HG03066 (cell line): ENCODE results near the gene TSEN54.

Experiments used
- ATAC-seq: cut with Tn5 transposase; IDR thresholded peaks from one replicate; pipeline ENCODE4 v1.9.1; 2021; ENCODE audit warnings: low read depth; ENCODE audit not compliant: unreplicated experiment

TSEN54 gene

DNA sequence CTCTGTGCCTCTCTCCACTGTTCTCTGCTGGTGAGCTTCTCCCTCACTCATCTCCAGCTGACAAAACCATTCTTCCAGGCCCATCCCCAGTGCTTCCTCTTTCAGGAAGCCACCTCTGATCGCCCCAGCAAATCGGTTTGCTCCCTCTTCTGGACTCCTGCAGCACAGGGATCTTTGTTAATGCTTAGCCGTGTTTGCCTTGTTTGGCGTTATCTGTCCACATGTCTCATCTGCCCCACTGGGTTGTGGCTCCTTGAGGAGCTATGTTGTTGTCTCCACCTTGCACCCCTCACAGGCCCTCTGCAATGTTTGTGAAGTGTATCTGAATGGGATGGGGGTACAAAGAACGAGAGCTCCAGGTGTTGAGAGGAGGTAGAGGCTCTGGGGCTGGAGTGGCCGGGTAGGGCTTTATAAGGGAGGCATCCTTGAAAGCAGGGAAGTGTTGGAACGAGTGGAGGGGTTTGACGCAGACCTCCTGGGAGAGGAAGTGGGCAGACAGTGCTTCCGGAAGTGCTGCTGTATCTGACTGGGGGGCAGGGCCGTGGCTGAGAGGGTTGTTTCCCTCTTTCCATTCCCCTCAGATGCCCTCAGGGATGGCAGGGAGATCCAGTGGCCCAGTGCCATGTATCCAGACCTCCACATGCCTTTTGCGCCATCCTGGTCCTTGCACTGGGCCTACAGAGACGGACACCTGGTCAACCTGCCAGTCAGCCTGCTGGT is 28.8 kb upstream of the TSEN54 start:
- ATAC-seq = no peak

DNA sequence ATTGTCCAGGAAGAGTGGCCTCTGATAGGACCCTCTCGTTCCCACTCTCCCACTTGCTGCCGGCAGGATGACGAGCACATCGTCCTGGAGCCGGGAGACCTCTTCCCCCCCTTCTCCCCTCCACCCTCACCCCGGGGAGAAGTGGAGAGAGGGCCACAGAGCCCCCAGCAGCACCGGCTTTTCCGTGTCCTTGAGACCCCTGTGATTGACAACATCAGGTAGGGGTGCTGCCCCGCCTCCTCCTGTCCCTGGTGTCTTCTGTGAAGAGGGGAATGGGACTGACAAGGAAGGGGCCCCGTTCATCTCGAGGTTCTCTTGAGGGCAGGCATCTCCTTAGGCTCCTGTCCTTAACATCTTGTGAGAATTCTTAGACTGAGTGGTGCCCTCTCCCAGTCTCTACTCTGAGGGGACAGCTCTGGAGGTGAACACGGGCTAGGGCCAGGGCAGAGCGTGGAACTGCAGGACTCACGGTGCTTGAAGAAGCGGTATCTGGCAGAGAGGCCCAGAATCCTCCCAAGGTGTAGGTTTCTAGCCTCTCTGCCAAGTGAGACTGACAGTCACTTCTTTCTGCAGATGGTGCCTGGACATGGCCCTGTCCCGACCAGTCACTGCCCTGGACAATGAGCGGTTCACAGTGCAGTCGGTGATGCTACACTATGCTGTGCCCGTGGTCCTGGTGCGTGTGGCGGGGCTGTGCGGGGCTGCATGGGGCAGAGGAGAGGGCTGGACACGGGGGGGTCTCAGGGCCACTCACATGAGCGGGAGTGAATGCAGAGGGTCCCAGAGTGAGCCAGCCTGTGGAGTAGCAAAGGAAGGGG is 27.4 kb upstream of the TSEN54 start:
- no peak for ATAC-seq

DNA sequence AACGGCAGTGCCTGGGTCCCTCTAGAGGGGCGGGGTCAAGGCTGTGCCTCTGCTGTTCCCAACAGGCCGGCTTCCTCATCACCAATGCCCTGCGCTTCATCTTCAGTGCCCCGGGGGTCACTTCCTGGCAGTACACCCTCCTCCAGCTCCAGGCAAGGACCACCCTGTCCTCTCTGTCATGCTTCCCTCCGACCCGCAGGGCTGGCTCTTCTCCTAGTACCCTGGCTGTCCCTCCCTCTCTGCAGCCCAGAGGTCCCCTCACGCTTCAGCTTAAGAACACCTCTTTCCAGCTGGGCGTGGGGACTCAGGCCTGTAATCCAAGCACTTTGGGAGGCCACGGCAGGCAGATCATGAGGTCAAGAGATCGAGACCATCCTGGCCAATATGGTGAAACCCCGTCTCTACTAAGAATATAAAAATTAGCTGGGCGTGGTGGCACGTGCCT is 26.8 kb upstream of the TSEN54 start:
- ATAC-seq = no peak

DNA sequence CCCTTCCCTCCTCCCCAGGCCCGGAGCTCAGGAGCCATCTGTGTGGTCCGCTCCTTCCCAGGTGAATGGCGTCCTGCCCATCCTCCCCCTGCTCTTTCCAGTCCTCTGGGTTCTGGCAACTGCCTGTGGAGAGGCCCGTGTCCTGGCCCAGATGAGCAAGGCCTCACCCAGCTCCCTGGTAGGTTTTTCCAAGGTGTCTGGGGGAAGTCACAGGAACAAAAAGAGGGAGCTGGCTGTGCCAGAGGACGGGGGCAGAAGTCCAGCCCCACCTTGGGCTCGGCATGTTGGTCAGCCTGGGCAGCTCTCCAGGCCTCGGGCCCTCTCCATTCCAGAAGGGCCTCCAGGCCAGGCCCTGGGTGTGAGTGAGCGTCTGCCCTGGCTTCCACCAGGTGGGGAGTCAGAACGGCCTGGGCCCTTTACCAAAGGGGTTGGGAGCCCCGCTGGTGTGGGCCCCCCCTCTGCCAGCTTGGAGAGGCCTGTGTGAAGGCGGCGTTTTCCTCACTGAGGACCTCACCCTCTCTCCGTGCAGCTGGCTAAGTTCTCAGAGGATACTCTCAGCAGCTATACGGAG is 26.1 kb upstream of the TSEN54 start:
- no peak for ATAC-seq

DNA sequence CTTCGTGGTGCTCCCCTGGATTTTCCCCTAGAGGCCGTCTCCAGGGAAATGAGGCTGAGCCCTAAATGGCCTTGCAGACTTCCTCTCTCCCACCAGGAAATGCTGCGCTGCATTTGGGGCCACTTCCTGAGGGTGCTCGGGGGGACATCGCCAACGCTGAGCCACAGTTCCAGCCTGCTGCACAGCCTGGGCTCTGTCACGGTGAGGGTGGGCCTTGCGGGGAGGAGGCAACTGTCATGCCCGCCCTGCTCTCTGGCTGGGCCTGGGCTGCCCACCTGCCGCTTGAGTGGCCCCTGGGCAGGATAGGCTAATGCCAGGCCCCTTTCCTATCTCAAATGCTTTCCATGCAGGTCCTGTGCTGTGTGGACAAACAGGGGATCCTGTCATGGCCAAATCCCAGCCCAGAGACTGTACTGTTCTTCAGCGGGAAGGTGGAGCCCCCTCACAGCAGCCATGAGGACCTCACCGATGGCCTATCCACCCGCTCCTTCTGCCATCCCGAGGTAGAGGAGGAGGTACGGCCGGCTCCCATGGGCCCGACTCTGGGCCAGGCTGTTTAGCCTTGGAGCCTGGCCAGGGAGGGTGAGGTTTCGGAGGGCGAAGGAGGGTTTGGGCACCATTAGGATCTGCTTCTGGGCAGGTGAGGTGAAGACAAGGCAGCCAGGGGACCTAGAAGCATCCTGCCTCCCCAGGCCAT is 25.2 kb upstream of the TSEN54 start:
- no peak for ATAC-seq

DNA sequence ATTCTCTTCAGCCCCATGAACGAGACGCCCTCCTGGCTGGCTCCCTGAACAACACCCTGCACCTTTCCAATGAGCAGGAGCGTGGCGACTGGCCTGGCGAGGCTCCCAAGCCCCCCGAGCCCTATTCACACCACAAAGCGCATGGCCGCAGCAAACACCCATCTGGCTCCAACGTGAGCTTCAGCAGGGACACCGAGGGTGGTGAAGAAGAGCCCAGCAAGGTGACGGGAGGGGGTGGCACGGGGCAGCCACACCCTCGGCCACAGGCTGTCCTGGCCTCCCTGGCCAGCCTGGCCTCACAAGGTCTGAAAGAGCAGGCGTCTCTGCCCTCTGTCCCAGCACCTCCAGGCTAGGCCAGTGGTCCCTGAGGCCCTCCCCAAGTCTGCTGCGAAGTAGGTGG is 24.6 kb upstream of the TSEN54 start:
- ATAC-seq = no peak

DNA sequence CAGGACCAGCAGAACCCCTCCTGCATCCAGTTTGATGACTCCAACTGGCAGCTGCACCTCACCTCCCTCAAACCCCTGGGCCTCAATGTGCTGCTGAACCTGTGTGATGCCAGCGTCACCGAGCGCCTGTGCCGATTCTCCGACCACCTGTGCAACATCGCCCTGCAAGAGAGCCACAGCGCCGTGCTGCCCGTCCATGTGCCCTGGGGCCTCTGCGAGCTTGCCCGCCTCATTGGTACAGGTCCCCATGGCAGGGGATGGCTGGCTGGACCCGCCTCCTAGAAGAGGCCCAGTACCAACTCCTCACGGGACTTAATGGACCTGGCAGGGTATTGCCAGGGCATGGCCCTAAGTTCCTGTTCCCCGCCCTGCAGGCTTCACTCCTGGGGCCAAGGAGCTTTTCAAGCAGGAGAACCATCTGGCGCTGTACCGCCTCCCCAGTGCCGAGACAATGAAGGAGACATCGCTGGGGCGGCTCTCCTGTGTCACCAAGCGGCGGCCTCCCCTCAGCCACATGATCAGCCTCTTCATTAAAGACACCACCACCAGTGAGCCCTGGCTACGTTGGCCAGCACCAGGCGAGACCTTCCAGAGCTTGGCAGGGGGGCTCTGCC is 23.7 kb upstream of the TSEN54 start:
- no peak for ATAC-seq

DNA sequence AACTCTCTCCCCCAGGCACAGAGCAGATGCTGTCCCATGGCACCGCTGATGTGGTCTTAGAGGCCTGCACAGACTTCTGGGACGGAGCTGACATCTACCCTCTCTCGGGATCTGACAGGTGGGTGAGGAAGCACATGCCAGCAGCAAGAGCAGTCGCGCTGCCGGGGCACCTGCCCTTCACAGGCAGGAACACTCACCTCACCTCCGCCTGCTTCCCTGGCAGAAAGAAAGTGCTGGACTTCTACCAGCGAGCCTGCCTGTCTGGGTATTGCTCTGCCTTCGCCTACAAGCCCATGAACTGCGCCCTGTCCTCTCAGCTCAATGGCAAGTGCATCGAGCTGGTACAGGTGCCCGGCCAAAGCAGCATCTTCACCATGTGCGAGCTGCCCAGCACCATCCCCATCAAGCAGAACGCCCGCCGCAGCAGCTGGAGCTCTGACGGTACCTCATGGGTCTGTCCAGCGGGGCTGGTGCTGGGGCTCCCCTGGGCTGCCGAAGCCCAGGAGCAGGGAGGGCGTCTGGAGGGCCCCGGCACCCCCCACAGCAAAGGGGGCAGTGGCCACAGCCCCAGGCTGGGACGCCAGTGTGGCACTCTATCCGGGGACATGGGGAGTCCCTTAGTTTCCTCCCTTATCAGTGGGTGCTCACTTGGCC is 22.7 kb upstream of the TSEN54 start:
- no peak for ATAC-seq

DNA sequence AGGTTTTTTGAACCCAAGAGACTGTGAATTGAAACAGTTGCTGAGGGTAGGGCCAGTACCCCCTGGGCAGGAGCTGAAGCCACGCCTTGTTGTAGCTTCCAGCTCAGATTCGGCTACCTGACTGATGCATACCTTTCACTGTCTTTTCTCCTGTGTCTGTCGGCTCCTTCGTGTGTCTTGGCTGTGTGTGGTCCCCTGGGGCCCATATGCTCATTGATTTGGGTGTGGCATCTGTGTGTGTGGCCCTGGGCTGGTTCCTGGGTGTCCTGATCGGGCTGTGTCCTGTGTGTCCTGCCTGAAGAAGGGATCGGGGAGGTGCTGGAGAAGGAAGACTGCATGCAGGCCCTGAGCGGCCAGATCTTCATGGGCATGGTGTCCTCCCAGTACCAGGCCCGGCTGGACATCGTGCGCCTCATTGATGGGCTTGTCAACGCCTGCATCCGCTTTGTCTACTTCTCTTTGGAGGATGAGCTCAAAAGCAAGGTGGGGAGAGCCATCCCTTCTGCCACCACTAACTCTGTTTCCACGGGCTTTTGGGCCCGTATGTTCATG is 21.9 kb upstream of the TSEN54 start:
- ATAC-seq = no peak

DNA sequence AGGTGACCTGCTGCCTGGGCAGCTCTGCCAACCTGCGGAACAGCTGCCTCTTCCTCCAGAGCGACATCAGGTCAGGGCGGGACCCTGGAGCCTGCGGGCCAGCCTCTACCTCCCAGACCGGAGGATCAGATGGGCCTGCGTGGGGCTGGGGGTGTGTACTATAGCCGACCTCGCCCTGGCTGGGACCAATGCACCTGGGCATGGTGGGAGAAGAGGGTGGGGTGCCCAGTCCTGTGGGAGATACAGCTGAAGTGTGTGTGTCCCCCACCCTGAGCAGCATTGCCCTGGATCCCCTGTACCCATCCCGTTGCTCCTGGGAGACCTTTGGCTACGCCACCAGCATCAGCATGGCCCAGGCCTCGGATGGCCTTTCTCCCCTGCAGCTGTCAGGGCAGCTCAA is 20.3 kb upstream of the TSEN54 start:
- ATAC-seq = no peak

DNA sequence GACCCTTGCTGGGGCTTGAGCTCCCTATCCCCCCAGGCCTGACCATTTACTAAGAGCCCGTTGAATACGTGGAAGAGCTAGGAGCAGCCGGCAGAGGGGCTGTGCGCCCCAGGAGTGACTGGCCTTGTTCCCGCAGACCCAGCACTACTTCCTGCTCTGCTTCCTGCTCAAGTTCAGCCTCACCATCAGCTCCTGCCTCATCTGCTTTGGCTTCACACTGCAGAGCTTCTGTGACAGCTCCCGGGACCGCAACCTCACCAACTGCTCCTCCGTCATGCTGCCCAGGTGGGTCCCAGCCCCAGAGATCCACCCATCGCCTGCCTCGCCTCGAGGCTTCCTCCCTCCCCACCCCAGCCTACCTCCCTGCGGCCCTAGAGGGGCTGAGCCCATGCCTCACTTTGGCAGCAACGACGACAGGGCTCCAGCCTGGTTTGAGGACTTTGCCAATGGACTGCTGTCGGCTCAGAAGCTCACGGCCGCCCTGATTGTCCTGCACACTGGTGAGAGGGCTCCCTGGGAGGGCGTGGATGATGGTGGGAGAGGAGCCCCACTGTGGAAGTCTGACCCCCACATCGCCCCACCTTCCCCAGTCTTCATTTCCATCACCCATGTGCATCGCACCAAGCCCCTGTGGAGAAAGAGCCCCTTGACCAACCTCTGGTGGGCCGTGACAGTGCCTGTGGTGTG is 18.1 kb upstream of the TSEN54 start:
- no peak for ATAC-seq

DNA sequence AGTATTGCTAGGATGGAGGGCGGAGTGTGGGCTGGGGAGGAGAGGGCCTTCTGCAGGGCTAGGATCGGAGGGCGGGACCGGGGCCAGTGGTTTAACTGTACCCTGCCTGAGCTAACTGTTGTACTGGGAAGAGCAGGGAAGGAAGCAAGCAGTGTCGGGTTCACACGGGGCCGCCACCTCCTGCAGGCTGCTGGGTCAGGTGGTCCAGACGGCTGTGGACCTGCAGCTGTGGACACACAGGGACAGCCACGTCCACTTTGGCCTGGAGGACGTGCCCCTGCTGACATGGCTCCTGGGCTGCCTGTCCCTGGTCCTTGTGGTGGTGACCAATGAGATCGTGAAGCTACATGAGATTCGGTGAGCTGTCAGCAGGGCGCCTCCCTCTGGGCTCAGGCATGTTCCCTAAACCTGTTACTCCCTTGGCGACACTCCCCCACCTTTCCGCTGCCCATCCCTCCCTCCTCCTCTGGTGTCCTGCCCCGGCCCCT is 17.6 kb upstream of the TSEN54 start:
- ATAC-seq = no peak

DNA sequence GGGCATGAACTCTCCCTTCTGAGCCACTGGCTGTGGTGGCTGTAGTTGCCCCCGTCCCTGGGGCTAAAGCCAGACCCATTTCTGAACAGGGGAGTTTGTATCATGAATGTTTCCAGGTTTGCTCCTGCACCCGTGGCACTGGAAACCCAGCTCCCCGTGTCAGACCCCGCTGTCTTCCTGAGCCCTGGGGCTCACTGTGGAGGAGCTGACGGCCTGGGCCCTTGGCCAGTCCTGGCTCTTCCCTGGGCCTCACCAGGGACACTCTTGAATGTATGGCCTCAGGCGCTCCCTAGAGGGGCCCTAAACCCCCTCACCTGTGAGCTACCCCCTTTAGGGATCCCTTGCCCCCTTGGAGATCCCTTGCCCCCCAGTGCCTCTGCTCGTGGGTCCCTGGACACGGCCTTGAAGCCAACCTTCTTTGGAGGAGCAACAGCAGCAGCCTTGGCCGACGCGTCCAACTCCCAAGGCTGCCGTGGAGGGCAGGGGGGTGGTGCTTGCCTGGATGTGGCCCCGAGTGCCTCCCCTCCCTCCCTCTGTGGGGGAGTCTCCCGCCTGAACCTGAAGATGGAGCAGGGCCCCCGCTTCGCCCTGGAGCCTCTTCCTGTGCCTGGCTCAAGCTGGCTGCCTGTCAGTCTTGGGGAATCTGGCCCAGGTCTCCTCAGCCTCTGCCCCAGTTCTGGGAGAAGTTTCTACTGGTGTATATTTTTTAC is 16.9 kb upstream of the TSEN54 start:
- ATAC-seq = no peak

DNA sequence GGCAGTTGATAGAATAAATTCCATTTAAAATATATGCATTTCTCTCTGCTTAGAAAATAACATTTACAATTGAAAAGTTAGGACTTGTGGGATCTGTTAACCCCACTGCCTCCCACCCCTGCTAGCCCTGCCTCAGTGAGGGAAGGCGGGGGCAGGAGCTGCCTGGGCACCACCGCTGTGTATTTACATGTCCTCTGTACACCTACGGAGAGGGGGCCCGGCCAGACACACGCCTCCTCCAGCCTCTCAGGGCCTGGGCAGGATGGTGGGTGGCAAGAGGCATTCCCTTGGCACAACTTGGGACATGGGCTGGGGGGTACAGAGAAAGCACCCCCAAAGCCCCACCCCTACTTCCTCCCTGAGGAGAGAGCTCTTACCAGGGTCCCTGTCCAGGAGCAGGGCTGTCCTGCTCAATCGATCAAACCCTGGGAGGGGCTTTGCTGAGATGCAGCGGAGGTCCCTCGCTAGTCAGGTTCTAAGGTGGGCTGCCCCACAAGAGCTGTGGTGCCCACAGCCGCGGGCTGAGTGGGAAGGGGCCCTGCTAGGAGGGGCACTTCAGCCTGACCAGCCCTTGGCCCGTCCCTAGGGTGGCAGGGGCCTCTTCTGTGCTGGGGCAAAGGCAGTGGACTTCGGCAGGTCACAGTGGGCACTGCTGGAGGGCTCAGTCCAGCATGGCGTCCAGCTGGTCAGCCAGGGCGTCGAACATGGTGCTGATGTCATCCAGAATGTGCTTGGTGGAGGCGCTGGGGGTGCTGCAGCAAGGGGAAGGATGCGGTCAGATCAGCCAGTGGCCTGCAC is 15.7 kb upstream of the TSEN54 start:
- ATAC-seq = no peak

DNA sequence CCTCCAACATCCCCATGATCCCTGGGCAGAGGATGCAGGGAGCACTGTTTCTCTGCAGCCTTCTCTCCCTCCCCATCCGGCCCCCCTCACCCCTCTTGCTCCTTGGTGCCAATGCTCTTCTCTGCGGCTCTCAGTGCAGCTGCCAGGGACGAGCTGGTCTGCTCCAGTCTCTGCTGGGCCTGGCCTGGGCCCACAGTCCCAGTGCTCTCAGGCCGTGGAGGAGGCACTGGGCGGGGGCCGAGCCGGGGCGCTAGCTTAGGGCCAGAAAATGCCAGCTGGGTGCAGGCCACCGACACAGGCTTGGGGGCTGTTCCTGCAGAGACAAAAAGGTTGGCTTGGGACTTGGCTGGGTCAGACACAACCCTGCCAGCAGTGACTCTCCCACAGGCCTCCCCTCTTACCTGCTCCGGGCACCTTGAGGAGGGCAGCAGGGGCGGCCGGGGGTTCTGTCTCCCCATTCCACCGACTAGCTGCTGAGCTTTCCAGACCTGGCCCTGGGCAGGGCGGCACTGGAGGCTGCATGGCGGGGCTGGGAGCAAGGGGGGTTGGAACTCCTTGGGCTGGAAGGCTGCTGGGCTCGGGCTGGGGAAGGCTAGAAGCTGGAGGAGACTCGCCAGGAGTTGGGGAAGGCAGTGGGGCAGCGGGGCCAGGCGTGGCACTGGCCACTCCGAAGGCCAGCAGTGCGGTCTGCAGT is 14.8 kb upstream of the TSEN54 start:
- no peak for ATAC-seq

DNA sequence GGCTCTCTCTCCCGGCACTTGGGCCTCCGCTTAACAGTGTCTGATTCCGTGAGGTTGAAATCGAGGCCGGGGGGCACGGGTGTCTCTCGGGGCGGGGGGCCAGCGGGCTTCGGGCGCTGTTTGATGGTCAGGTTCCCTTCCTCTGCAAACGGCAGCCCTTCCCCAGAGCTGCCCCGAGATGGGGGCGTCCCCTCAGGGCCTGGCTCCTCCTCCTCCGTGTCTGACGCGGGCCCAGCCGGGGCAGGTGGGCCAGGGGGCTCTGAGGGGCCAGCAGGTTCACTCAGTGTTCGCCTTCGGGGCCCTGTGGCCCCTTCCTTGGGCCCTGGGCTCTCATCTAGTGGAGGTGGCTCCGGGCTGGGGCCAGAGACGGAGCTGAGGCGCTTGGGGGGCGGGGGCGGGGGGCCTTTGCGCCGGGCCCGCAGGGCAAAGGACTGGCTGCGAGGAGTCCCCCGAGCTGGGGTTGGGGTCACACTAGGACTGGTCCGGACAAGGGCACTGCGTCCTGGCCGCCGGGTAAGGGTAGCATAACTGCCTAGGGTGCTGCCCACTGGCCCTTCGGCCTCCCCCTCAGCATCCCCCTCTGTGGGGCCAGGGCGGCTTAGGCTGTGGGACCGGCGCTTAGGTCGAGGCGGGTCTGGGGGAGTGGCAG is 14.1 kb upstream of the TSEN54 start:
- no peak for ATAC-seq
